ENCODE data around the gene FASLG. TPM values are rescaled to one million over a fixed set of nuclear protein-coding genes. Genes with fewer than 3 reads are reported as not detected.

FASLG gene
- total and polyA plus RNA-seq, 10 of the 15 experiments (the other 5 are each of a cell fraction or from before 2014, with no cell fraction given) = 0.05 to 4.0 (median 0.09) TPM; not detected in 2

GRCh38 chr1:172662464-172663109 lies 3.7 kb downstream of the FASLG start:
- Histone ChIP-seq H4K20me1 (ENCODE audit: control insufficient read depth, insufficient read depth) (no peaks in the 10 kb centered on the region), H3K79me2 (ENCODE audit: control insufficient read depth, insufficient read depth, low read length) (no peaks in the 10 kb centered on the region), H3K36me3 (ENCODE audit: control insufficient read depth in 2 of 2, insufficient read depth in 2 of 2, low read length in 1 of 2) (no peaks in the 10 kb centered on the region), H3K4me1 (ENCODE audit: control insufficient read depth, insufficient read depth, low read length) (peaks cover 2% of the 10 kb centered on the region; the same call in 1 of the 2 replicates), H3K9ac (ENCODE audit: control insufficient read depth, insufficient read depth, low read length) (no peak overlapping the region), H3K9me3 (replicated peaks; ENCODE audit: control insufficient read depth, insufficient read depth, low read length) (no peaks in the 10 kb centered on the region), H3K27me3 (replicated peaks in 1 of 2; ENCODE audit: control insufficient read depth in 2 of 2, insufficient read depth in 2 of 2, low read length in 1 of 2) (peaks cover 0 to 2% of the 10 kb centered on the region in 2 experiments; a peak in 1 of 4 replicates), H3K4me3 (no peak overlapping the region), H3K27ac (ENCODE audit: control insufficient read depth, insufficient read depth) (no peak overlapping the region), H2AFZ (ENCODE audit: control insufficient read depth, low read depth, low read length) (no peak overlapping the region), H3K4me2 (ENCODE audit: control insufficient read depth, insufficient read depth) (peak overlapping the region; percentile 21; the same call in 1 of the 2 replicates)
- intact Hi-C loops (cut with micrococcal nuclease; ENCODE audit: unreplicated experiment) (no loop called here), in situ Hi-C loops (cut with MboI) (no loop called here)
- 16% methylated on average over 14 of the region's 14 CpGs for WGBS (ENCODE audit: insufficient coverage, insufficient replicate concordance, low lambda C conversion rate, missing lambda C conversion rate)
- peak; percentile 85 for FAIRE-seq
- ChIA-PET POLR2A (no interaction called here), CTCF (interaction anchor here (0.7 kb wide), 1 partner anchor 16 kb away, joined by 3 read pairs; no protein-coding TSS in a partner anchor), SMC1A (ENCODE audit: uncharacterized antibody, unreplicated experiment) (interaction anchor here (1.0 to 1.8 kb wide), 2 partner anchors 12 to 28 kb away, joined by 3 to 7 read pairs; no protein-coding TSS in a partner anchor), RAD21 (ENCODE audit: unreplicated experiment) (interaction anchor here (0.8 kb wide), 1 partner anchor 23 kb away, joined by 3 read pairs; no protein-coding TSS in a partner anchor)
- BruUV-seq (replicated peaks) = no TSS peak
- peak; percentile 55 for DNase-seq (ENCODE audit: low read depth, low spot score)
- peak; percentile 94 for ATAC-seq
- TF ChIP-seq IKZF2 (IDR thresholded peaks at IDR 0.05) = peak; percentile 81 to 84
- peak; percentile 29; the same call in 1 of the 2 replicates for TF ChIP-seq ATF2 (IDR thresholded peaks at IDR 0.05; ENCODE audit: low read length)
- no peak for TF ChIP-seq POLR2AphosphoS5 (IDR thresholded peaks at IDR 0.05; ENCODE audit: low read length)
- no peak for TF ChIP-seq NFXL1 (IDR thresholded peaks at IDR 0.05; ENCODE audit: borderline replicate concordance)
- TF ChIP-seq BMI1 (IDR thresholded peaks at IDR 0.05; ENCODE audit: borderline replicate concordance) = no peak
- TF ChIP-seq RELB (IDR thresholded peaks at IDR 0.05; ENCODE audit: low read depth) = peak; percentile 64; the same call in 1 of the 2 replicates
- no peak for TF ChIP-seq POLR2AphosphoS2 (IDR thresholded peaks at IDR 0.05; ENCODE audit: low read depth, low read length)
- no peak for TF ChIP-seq ZBTB40 (IDR thresholded peaks at IDR 0.05; ENCODE audit: borderline replicate concordance)
- TF ChIP-seq ATF7 (IDR thresholded peaks at IDR 0.05; ENCODE audit: low read depth) = 0 out of 2 replicates have a peak, but pooled peaks have one; percentile 25
- TF ChIP-seq BHLHE40 (IDR thresholded peaks at IDR 0.05; ENCODE audit: borderline replicate concordance in 1 of 2, low read depth in 2 of 2, low read length in 1 of 2) = peak; percentile 67 to 84; a peak in 3 of 4 replicates
- TF ChIP-seq DPF2 (IDR thresholded peaks at IDR 0.05) = 0 out of 2 replicates have a peak, but pooled peaks have one; percentile 29
- peak; percentile 90 for TF ChIP-seq RUNX3 (IDR thresholded peaks at IDR 0.05; ENCODE audit: low read length)
- 0 out of 2 replicates have a peak, but pooled peaks have one; percentile 10 for TF ChIP-seq BCL11A (IDR thresholded peaks at IDR 0.05; ENCODE audit: low read depth, low read length)
- TF ChIP-seq SPI1 (IDR thresholded peaks at IDR 0.05; ENCODE audit: borderline replicate concordance, insufficient read depth, low read depth, low read length) = peak; percentile 59; the same call in 1 of the 2 replicates
- TF ChIP-seq NR2F1 (conservative IDR thresholded peaks at IDR 0.05) = peak; percentile 60; the same call in 1 of the 2 replicates
- no peak for TF ChIP-seq SIN3A (IDR thresholded peaks at IDR 0.05; ENCODE audit: low read depth, low read length)
- TF ChIP-seq SP1 (IDR thresholded peaks at IDR 0.05; ENCODE audit: low read depth, low read length) = no peak

Measured in GM12878 (cell line).